HG02884 (cell line): Measurements from ENCODE around the gene MUS81.
"Not testable (repeated sequence)": the region's sequence is repeated elsewhere in the genome, so short reads cannot be mapped to it uniquely, and the experiment has no call there.

Experiments used
- ATAC-seq: cut with Tn5 transposase; IDR thresholded peaks from one replicate; pipeline ENCODE4 v1.9.1; 2021; ENCODE audit warnings: mild to moderate bottlenecking, moderate library complexity; ENCODE audit not compliant: unreplicated experiment

The MUS81 gene

DNA sequence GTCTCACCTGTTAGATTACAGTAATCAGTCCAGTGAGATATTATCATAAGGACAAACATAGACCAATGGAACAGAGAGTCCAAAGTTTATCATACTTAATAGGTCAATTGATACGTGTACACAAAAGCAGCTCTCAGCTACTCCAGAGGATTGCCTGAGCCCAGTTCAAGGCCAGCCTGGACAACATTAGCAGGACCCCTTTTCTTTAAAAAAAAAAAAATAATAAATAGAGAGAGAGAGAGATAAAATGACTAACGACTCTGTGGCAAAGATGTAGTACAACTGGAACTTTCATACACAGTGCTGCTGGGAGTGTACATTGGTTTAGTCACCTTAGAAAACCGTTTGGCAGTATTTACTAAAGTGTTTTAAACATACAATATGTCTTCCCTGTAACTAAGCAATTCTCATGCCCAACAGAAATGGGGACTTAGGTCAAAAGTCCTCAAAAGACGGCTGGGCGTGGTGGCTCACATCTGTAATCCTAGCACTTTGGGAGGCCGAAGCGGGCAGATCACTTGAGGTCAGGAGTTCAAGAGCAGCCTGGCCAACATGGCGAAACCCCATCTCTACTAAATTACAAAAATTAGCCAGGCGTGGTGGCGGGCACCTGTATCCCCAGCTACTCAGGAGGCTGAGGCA, 15.9 kb upstream of the MUS81 start:
- no peak for ATAC-seq

GRCh38 chr11:65847746-65848145, 12.5 kb upstream of the MUS81 start:
- no peak for ATAC-seq

DNA sequence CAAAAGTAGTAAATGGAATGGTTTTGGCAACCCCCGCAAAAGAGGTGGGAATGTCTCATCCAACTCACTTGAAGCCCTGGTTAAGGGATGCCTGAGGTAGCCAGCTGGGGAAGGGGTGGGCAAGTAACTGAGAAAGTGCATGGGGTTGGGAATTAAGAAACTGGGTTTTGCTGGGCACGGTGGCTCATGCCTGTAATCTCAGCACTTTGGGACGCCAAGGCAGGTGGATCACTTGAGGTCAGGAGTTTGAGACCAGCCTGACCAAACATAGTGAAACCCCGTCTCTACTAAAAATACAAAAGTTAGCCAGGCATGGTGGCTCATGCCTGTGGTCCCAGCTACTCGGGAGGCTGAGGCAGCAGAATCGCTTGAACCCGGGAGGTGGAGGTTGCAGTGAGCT, 11.5 kb upstream of the MUS81 start:
- ATAC-seq, result not testable (repeated sequence)

GRCh38 chr11:65849366-65849765, 10.9 kb upstream of the MUS81 start:
- ATAC-seq, result no peak

- ATAC-seq, result no peak
Observed at GRCh38 chr11:65849771-65850216, 10.4 kb upstream of the MUS81 start.

DNA sequence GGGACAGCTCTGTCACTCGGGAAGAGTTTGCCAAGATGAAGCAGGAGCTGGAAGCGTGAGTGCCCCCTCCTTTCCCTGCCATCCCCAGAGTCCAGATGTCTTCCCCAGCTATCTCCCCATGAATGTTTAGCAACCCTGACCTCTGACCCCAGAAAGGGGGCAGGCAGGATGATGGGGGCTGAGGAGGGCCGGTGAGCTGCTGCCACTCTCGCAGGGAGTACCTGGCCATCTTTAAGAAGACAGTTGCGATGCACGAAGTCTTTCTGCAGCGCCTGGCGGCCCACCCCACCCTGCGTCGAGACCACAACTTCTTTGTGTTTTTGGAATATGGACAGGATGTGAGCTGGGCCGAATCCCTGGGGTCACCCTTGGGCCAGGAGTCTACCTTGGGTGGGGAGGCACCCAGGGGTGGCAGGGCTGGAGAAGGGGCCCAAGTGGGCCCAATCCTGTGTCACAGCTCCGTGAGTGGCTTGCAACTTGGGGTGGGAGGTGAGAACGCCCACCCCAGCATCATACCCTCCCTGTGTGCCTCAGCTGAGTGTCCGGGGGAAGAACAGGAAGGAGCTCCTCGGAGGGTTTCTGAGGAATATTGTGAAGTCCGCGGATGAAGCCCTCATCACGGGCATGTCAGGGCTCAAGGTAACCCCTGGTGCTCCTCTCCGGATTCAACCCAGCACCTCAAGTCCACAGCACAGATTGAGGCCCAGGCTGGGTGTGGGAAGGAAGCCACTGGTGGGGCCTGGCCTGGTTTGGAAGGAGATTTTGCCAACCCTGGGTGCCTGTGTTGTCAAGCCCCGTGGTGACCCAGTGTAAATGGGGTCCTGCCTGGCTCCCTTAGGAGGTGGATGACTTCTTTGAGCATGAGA, 9.8 kb upstream of the MUS81 start:
- no peak for ATAC-seq

DNA sequence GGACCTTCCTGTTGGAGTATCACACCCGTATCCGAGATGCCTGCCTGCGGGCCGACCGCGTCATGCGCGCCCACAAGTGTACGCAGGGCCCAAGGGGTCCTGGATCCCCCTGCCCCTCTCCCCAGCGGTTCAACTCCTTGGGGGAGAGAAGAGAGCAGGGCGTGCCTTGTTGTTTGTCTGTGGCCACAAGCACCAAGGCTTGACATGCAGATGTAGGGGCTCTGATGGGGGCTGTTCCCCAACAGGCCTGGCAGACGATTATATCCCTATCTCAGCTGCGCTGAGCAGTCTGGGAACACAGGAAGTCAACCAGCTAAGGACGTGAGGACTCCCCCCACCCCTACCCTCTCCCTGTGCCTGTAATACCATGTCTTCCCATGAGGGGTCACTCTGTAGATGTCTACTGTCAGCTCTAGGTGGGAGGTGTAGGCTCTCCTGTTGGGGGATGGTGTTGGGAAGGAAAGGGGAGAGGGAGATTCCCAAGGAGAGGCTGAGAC, 9.1 kb upstream of the MUS81 start:
- ATAC-seq, result no peak

DNA sequence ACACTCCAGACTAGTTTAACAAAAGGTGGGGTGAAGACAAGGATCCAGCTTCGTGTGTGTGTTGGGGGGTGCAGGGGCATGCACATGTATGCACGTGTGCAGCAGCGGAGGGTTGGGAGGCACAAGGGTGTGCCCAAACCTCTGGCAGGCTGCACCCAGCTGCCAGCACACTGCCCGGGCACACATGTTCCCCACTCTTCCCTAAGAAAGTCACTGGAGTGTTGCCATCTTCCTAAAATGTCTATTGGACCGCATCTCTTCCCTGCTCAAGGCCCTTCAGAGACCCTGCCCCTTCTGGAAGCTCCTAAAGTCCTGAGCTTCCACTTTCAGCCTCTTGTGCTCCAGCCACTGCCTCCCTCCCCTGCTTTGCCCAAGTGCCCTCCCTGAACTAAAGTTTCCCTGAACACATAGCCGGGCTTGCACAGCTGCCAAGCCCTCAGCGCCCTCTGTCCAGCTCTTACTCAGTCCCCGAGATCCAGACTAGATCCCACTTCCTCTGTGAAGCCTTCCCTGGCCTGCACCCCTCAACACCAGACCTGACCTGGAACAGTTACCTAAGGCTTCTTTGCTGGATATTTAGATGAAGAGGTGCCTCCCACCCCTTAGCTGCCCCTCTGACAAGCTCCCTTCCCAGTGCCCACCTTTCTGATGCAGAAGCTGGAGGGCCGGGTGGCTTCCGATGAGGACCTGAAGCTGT, 8.3 kb upstream of the MUS81 start:
- no peak for ATAC-seq

- no peak for ATAC-seq
Observed at GRCh38 chr11:65852508-65853245, 7.6 kb upstream of the MUS81 start.

GRCh38 chr11:65853246-65853979, 6.8 kb upstream of the MUS81 start:
- no peak for ATAC-seq

- no peak for ATAC-seq
Observed at GRCh38 chr11:65854161-65854592, 6.1 kb upstream of the MUS81 start.

- no peak for ATAC-seq
Observed at GRCh38 chr11:65854852-65855837, 5.1 kb upstream of the MUS81 start.

- no peak for ATAC-seq
Observed at GRCh38 chr11:65855927-65856363, 4.3 kb upstream of the MUS81 start.

DNA sequence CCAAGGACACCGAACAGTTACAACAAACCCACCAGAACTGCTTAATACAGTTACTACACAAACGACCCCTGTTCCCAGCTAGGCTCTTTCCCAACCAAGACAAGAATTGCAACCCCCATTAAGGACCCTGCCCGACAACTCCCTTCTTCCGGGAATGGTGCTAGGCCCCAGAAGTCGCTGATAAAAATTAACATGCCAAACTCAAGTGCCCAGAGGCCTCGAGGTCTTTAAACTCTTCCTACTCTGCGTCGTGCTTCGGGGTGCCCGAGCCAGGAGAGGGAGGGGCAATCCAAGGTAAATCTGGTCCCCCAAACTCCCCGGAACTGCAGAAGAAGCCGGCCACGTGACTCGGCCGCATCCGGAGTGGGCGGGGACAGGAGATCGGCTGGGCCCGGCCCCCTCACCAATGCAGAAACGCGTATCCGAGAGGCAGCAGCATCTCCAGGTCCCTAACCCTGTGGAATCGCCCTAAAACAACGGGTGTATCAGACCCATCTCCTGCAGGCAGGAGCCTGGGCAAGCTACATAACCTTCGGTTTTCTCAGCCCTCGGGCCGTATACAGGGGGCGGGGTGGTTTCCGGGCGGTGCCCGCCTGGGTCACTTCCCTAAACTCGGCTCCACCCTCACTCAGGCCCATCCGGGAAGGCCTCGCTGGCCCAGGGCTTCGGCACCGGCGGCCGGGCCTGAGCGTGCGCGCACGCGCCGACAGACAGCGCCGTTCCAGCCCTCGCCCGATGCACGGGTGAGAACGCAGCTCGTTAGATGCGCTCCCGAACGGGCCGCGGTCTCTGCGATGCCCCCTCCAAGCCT, 3.3 kb upstream of the MUS81 start:
- no peak for ATAC-seq

DNA sequence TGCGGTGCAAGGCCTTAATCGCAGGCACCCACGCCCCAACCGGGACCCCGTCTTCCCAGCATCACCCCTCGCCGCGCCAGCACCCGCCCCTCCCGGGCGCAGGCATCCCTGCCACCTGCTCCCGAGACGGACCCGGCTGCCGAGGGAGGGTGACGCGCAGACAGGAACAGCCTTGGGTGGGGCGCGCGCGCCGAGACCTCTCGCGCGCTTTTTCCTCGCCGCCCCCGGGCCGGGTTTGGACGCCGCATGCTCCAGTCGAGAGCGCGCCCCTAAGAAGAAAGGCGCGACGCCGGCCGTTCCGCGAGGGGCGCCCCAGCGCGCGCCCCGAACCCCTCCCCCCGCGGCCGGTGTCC, 2.8 kb upstream of the MUS81 start:
- ATAC-seq, result no peak

DNA sequence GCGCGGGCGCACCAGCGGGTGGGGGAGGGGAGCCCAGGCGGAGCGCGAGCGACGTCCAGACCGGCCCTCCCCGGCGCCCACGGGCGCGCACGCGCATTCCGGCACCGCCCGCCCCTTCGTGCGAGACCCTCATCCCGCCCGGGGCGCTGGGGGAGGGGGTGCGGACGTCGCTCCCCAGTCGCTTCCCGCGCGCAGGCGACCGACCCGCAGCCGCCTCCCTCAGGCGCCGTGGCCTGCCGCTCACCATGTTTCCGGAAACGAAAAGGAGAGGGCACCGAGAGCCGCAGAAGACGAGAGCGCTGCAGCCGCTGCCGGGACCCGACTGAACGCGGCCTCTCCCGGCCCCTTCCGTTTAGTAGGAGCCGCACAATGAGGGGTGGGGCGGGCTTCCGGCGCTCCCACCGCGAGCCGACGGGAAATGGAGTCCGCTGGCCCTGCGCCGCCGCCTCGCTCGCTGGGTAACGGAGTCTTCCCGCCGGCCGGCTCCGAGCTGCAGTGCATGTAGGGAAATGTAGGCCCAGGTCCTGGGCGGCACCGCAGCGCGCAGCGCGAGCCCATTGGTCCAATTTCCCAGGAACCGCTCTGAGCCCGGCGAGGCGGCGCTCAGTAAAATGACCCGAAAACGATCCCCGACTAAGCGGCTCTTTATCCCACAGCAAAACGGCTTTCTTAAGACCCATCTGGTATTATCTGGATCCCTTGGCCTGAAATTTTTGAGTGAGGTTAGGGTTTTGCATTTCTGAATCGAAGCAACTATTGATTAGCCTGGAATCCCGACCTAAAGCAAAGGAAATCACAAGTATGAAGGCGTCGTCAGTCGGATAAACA, 2.2 kb upstream of the MUS81 start, which contains the start of gene CFL1:
CFL1 (minus strand) TSS at position 328 of the 828 bp plus-strand sequence; CDS start at position 247, 81 bp downstream.
- ATAC-seq, result peak; percentile 38

GRCh38 chr11:65858681-65859087, 1.5 kb upstream of the MUS81 start:
- ATAC-seq, result no peak
